ENCODE data around the gene TRIP12.
"Not testable (repeated sequence)": the region's sequence is repeated elsewhere in the genome, so short reads cannot be mapped to it uniquely, and the experiment has no call there.

The TRIP12 gene

GRCh38 chr2:229798446-229799155 is 123.2 kb downstream of the TRIP12 start:
- no peak for TF ChIP-seq CTCF (IDR thresholded peaks at IDR 0.05; ENCODE audit: insufficient read depth, low read depth, low read length, missing control alignments)
- no peak overlapping the region for H3K4me3 ChIP-seq (ENCODE audit: low read depth, low read length)
- no peak for DNase-seq (ENCODE audit: low read depth)

- TF ChIP-seq CTCF (IDR thresholded peaks at IDR 0.05; ENCODE audit: insufficient read depth, low read depth, low read length, missing control alignments) = no peak
- no peak overlapping the region for H3K4me3 ChIP-seq (ENCODE audit: low read depth, low read length)
- no peak for DNase-seq (ENCODE audit: low read depth)
These were observed 126.8 kb downstream of the TRIP12 start for GRCh38 chr2:229795058-229795457.

GRCh38 chr2:229794636-229795035 is 127.2 kb downstream of the TRIP12 start:
- no peak for DNase-seq (ENCODE audit: low read depth)
- TF ChIP-seq CTCF (IDR thresholded peaks at IDR 0.05; ENCODE audit: insufficient read depth, low read depth, low read length, missing control alignments) = no peak
- no peak overlapping the region for H3K4me3 ChIP-seq (ENCODE audit: low read depth, low read length)

GRCh38 chr2:229786289-229786688 is 135.5 kb downstream of the TRIP12 start:
- not testable (repeated sequence) for DNase-seq (ENCODE audit: low read depth); H3K4me3 ChIP-seq (ENCODE audit: low read depth, low read length)

GRCh38 chr2:229784791-229785190 is 137.0 kb downstream of the TRIP12 start:
- H3K4me3 ChIP-seq (ENCODE audit: low read depth, low read length) = no peak overlapping the region
- DNase-seq (ENCODE audit: low read depth) = no peak
- no peak for TF ChIP-seq CTCF (IDR thresholded peaks at IDR 0.05; ENCODE audit: insufficient read depth, low read depth, low read length, missing control alignments)

- no peak overlapping the region; the same call in 1 of the 2 replicates for H3K4me3 ChIP-seq (ENCODE audit: low read depth, low read length)
- DNase-seq (ENCODE audit: low read depth) = peak; percentile 36
- TF ChIP-seq CTCF (IDR thresholded peaks at IDR 0.05; ENCODE audit: insufficient read depth, low read depth, low read length, missing control alignments) = no peak
These were observed 138.6 kb downstream of the TRIP12 start for GRCh38 chr2:229783108-229783721.

GRCh38 chr2:229780856-229781773 is 140.7 kb downstream of the TRIP12 start:
- no peak overlapping the region for H3K4me3 ChIP-seq (ENCODE audit: low read depth, low read length)
- peak; percentile 81 for TF ChIP-seq CTCF (IDR thresholded peaks at IDR 0.05; ENCODE audit: insufficient read depth, low read depth, low read length, missing control alignments)
- peak; percentile 44 for DNase-seq (ENCODE audit: low read depth)
